Umbilical cord (tissue), 2 donors: ENCODE measurements around the gene TMEM106C. TPM values are rescaled to one million over a fixed set of nuclear protein-coding genes. Genes with fewer than 3 reads are reported as not detected.

Experiments
- DNase-seq: peaks from one replicate; pipeline ENCODE4 v3.0.0-alpha.2; 2015; ENCODE audit warnings: low spot score
- total RNA-seq: library from RNA; depleted of rRNA; stranded (reverse); fragments of >200 nt; gene quantifications from one replicate; pipeline ENCODE4 v1.2.3, GENCODE V29; 2014; ENCODE audit warnings: low replicate concordance; ENCODE audit not compliant: insufficient read depth

Gene TMEM106C
- total RNA-seq, 1 donor from 2014 or later = 35.6 TPM

DNA sequence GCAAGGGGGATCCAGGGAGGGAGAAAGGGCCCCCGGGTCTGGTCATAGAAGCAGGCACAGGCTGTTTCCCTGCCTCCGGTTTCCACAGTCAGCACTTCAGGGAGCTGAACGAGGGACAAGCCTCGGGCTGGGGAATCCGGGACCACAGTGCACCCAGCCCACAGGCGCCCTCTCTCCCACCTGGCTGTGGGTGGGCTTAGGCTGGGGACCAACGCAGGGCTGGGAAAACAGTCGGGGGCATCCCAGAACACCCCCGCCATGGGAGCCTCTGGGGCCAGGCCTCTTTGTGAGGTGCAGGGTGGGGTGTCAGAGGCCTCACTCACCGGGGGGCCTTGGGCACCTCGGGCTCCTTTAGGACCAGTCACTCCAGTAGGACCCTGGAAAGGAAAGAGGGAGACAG, 16.3 kb downstream of the TMEM106C start:
- DNase-seq = no peak

DNA sequence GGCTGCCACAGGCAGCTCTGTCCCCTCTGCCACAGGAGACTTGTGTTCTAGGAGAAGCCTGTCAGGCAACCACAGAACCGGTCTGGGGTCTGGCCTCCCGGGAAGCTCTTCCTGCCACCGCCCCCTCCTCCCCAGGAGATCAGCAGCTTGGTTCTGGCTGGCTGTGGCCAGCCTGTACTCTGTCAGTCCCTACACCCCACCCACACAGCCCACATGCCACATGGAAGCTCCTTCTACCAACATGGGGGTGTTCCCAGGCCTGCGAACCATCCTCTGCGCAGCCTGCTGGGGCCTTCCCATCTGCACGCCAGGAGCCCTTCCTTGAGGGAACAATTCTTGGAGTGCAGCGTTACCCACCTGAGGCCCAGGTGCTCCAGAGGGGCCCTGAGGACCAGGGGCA, 16.8 kb downstream of the TMEM106C start:
- no peak for DNase-seq

DNA sequence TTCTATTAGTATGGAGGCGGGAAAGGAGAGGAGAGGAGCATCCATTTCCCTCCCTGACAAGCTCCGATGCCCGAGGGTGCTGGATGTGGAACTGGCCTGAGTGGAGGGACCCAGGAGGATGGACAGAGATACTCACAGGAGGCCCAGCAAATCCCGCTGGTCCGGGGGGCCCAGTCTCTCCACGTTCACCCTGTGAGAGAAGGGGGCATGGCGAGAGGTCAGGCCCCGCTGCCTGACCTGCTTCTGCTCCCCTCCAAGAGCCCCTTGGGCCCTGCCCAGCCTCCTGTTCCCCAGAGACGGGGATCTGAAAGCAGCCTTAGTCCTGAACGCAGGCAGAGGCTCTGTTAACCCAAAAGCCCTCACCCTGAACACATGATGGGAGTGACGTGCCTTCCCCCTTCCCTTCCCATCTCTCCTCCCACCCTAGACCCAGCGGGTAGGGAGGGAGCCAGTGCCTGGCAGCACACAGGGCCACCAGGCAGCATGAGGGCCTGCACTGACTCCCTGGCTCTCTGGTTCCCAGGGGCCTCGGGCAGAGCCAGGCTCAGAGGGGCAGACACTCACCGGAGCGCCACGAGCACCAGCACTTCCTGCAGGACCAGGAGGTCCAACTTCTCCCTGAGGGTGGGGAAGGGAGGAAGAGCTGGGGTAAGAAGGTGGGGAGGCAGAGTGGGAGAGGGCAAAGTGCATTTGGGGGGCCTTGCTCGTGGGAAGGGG, 17.5 kb downstream of the TMEM106C start:
- no peak for DNase-seq

DNA sequence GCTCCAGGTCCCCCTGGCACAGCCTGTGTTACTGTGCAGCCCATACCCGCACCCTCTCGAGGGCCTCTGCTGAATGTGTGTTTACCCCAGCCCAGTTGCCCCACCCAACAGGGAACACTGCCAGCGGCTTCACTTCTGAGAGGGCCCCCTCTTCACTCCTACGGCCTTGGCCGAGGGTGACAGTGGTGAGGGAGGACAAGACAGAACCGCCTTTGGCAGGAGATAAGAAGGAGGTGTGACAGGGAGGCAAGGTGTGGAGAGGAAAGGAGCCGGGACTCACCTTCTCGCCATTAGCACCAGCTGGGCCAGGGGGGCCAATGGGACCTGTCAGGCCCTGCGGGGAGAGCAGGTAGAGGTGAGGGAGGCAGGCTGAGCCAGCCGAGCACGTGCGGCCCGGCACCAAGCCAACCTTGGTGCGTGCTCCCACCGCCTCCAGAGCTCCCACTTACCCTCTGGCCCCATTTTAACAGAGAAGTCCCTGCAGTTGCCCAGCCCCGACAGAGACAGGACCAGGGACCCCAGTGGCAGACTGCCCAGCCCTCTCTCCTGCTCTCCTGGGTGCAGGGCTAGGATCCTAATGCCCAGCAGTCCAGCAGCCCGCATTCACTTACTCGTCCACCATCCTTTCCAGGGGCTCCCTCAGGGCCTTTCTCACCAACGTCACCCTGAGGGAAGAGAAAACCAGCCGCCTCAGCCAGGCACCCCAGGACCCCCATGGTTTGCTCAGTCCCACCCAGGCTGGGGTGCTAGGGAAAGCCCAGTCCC, 18.3 kb downstream of the TMEM106C start:
- peak; percentile 63 for DNase-seq

DNA sequence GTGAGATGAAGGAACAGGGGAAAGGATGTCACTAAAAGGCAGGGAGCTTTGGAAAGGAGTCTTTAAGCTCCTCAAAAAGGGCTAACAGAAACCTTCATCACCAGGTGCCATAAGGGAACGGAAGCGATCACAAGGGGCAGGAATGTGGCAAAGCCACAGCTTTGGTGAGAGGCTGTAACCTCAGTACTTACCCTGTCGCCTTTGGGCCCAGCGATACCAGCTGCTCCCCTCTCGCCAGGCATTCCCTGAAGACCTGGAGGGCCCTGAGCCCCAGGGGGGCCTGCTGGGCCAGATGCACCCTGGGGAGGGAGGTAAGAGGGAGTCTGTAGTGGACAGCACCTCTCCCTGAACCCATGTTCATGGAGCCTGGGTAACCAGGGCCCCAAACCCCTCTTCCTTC, 18.9 kb downstream of the TMEM106C start:
- DNase-seq = no peak

DNA sequence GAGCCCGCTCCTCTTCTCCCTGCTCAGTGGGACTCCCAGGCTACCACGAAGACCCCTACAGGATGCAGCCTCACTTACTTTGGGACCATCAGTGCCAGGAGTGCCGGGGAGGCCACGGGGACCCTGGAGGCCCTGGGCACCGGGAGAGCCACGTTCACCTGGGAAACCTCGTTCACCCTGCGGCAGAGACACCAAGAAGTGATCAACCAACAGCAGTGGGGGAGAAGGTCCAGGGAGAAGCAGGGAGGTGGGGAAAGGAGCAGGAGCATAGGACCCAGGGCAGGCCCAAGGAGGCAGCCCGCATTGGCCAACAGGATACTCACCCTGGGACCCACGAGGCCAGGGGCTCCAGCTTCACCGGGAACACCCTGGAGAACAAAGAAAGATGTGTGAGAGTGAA, 19.4 kb downstream of the TMEM106C start:
- no peak for DNase-seq

DNA sequence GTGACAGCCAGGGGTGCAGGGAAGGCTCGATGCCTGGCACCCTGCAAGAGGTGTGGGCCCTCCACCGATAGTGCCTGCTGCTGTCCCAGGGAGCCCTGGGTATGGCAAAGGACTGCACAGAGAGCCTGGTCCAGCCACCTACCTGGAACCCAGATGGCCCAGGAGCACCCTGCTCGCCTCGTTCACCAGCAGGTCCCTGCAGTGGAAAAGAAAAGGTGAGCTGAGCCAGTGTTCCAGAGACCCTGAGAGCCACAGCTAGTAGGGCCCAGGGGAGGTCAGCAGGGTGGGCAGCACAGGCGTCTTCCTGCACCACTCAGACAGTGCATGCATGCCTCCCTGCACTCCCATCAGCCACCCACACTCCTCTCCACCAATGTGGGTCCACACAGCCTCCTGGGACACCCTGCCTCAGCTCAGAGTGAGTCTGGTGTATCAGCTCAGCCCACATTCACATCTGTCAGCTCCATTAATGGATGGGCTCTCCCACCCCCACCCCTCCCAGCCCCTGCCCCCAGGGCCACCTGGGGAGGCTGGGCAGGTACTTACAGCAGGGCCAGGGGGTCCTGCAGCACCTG, 20.2 kb downstream of the TMEM106C start:
- DNase-seq = no peak

DNA sequence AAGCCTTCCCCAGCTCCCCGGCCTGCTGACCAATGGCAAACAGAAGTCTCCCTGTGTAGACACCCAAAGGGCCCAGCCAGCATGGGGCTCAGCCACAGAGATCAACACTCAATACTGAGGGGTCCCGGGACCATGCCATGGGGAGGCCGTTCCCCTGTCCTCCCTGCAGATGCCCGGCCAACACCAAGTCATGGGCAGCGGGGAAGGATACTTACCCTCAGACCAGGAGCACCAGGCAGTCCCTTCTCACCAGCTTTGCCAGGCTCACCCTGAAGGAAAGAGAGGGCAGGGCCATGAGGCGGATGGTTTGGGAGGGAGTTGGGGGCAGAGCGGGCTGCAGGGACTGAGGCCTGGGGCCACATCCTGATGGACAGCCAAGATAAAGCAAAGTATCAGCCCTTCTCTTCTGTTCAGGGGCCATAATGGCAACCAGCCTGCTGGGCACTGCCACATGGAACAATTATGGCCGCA, 21.0 kb downstream of the TMEM106C start:
- no peak for DNase-seq

DNA sequence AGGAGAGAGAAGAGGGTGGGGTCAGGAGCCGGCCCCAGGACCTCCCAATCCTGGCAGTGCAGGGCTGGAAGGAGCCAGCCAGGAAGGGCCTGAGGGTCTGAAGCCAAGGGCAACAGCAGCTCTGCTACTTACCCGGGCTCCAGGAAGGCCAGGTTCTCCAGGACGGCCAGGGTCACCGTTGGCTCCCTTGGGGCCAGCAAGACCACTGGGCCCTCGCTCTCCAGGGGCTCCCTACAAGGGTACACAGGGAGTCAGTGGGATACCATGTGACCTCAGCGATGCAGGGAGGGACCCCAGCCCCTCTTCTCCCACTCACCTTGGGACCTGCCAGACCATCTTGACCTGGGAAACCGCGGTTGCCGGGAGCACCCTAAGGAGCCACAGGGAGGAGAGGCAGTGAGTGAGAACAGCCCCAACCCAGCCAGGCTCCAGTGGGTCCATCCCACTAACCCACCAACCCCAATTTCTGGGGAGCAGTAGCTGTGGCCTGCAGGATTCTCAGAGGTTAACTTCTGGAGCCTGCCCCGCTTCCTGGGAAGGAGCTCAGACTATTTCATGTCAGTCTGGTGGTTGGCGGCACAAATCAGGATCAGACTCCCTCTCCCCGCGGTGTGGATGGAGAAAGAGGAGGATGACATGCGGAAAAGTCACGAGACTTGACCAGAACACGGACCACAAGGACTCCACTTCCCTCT, 22.3 kb downstream of the TMEM106C start:
- no peak for DNase-seq

DNA sequence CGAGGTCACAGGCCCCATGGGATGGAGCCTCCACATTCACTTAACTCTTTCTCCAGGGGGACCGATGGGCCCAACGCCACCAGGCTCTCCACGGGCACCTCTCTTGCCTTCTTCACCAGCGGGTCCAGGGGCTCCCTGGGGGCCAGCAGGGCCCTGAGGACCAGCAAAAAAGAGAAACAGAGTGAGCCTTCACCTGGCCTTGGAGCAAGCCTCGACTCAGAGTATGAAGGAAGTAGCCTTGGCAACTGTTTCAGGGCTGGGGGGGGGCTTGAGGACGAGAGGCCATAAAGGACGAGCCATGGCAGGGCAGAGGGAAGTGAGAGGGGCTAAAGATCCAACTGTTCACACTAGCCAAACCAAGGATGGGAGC, 22.9 kb downstream of the TMEM106C start:
- DNase-seq = no peak

DNA sequence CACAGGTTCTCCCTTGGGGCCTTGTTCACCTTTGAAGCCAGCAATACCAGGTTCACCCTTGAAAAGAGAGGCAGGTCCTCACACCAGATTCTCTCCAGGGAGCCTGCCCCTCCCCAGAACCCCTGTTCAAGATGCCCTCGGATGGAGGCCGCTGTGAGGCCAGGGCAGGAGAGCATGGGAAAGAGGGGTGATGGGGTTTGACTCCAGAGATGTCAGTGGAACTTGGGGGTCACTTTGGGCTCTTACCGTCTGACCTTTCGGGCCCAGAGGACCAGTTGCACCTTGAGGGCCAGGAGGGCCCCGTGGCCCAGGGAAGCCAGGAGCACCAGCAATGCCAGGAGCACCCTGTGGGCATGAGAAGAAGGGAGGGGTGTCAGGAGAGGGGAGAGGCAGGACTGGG, 23.4 kb downstream of the TMEM106C start:
- no peak for DNase-seq

DNA sequence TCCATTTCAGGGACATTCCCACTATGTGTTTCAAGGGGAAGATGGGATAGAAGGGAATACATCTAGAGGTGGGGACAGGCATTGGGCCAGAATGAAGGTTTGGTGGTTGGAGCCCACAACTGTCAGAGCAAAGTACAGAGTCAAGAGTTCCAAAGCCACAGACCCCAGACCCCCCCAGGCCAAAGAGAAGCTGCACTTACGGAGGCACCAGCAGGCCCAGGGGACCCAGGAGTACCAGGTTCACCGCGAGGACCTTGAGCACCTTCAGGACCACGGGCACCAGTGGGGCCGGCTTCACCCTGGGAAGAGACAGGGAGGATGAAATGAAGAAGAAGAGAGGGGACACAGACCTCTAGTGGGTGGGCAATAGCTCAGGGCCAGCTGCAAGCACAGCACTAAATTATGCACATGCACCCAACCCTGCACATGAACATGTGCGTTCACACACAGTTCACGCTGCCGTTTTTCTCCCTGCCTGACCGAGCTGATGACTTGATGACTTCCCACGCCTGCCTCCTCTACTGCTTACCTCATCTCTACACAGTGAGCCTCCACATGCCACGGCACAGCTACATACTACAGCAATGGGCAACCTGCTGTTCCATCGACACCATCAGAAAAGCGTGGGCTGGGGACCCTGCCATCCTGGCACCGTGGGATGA, 24.1 kb downstream of the TMEM106C start:
- no peak for DNase-seq

DNA sequence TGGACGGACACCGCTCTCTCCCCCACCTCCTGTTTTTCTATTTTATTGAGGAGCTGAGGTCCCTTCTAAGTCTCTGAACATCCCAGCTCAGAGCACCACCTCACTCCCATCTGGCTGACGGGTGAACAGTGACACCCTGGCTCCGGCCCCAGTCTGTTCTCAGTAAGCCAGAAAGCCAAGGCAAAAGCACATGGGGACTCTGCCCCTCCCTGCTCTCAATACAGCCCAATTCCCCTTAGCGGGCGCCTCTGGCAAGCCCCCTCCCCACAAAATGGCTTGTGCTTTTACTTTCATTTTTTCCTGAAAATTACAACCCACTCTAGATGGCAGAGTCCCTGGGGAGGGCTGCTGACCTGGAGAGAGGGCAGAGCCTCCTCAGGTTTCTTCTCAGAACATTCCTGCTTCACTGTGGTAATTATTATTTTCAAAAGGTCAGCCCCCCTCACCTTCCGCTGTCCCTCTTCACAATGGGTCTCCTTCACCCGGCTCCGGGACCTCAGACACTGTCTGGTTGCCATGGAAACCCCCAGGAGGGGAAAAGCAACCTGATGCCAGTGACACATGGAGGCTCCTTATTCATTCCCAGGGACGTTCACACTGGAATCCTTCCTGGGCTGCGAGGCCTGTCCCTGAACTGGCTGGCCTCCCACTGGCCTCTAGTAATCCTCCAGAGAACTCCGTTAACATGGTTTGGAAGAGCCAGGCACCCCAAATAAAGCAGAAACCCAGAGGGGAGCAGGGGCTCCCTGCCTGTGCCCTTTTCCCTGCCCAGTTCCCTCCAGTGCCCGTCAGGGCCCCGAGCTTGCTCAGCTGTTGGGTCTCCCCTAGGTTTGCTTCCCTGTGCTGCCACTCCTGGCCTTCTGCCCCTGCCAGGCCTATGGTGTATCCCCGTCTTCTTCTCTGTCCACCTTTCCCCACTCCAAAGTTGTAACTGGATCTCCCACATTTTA, 25.0 kb downstream of the TMEM106C start:
- no peak for DNase-seq

DNA sequence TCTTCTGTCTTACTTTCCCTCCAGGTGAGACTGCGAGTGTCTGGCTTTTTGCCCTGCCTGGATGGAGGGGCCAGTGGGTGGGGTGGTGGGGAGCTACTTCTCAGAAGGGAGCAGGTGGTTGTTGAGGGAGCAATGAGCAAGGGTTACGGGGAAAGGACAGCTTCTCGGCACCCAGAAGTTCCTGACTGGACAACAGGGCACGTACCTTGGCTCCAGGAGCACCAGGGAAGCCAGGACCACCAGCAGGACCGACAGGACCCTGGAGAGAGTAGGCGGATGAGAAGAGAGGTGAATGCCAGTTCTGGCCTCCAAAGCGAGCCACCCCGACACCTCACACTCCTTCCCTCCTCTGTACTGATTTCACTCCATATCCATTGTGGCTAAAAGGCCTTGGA, 25.6 kb downstream of the TMEM106C start:
- DNase-seq = no peak

DNA sequence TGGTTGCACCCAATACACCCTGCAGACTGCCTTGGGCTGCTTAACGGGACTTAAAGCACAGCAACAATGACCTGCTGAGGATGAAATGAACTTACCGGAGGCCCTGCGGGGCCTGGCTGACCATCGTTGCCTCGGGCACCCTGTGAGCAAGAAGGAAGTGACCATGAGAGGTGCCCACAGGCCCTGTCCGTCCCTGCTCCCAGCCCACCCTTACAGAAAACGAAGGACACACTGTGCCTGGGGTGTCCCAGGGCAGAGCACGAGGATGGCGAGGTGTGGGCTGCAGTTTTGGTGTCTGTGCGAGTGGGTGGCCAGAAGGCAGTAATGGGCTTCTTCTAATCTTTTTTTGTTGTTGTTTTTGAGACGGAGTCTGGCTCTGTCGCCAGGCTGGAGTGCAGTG, 26.3 kb downstream of the TMEM106C start:
- no peak for DNase-seq

DNA sequence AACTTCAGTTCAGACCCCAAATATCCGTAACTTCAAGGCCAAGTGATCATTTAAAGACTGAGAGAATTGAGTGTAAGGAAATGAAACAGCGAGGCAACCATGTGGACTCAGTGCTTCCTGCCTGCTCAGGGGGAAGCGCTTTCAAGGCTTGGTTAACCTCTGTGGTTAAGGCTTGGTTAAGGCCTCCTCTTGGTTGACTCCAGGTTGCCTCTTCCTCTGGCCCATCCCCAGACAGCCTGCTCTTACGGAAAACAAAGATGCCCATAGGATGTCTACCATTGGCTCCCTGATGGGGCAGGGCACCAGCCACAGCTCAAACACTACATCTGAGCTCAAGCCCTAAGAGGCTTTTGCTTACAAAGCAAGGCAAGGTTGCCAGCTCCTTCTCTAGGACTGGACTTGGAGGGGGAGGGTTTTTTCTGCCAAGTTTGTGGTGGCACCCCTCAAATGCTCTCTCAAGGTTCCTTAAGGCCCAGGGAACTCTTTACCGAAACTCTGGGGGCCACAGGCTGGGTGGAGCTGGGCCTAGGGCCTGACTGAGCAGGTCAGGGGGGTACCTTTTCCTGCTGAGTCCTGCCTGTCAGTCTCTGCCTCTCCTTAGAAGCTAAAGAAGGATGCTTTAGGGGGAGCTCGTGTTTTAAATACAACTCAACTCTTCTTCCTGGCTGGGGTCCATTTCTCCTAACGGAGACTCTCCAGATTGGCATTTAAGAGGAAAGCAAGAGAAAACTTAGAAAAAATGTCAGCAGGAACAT, 27.1 kb downstream of the TMEM106C start:
- peak; percentile 90 for DNase-seq

DNA sequence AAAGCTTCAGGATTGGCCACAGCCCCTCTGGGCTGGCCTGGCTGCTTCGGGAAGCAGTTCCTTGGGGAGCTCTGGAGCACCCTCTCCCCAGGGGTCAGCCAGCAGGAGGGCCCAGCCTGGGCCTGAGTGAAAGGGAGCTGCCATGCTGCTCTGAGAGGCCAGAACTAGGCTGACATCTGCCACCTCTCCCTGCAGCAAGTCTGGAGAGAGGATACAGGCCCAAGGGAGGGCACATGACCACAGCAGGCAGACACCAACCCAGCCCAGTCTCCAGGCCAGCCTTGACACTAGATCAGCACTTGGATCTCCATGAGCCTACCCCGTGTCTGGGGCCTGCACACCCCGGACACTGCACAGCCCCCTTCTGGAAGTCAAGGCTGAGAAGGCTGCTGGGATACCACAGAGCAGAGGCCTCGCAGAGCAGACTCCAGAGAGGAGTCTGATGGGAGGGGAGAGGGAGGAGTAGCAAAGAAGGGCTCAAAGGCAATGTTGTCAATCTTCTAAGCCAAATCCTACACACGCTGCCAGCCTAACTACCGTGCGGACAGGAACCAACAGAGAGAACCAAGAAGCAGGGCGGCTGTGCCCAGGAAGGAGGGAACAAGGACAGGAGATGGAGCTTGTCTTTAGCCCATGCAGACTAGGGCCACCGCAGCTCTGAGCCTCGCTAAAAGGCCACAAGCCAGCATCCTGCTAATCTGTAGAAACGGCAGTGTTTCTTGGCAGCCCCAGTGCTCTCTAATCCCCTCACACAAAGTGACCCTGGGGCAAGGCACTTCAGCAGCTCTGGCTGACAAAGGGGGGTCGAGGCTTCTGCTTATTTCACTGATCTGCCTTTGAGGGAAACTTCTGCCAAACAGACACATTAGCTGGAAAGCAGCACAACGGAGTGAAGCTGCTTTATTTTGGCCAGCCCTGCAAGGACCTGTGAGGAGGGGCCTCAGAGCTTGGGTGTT, 28.0 kb downstream of the TMEM106C start:
- DNase-seq = peak; percentile 79

DNA sequence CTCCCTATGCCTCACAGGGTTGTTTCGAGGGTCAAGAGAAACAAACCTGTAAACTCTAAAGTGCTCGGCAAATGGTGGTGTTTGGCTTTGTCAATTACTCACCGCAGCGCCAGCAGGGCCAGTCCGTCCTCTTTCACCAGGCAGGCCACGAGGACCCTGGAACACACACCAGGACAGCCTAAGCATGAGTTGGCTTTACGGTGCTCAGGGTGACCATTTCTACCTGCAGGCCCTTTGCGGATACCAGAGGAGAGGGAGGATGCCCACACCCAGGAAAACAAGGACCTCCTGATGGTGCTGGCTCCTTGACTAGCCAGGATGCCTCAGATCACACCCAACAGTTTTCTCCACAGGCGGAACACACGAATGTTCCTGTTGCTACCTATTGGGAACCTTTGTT, 29.4 kb downstream of the TMEM106C start:
- DNase-seq = no peak

DNA sequence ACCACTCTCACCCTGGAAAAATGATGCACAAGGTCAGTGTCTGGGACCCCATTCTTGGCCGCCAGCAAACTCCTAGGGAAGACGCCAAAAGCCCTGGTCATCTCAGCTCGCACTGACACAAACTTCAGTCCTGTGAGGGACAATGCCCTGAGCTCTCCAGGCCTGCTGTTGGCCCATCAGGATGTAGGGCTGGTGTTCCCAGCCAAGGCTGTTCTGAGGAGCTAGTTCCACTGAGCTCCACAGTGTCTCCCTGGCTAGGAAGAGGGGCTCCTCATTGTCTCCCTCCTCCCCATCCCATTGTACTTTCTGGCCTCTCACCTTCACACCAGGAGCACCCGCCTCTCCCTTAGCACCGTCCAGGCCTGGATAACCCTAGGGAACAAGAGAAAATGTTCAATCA, 30.1 kb downstream of the TMEM106C start:
- DNase-seq = no peak
